Activated naive CD4-positive, alpha-beta T cell treated with anti-CD3 and anti-CD28 coated beads, Interleukin-2, amount 50 U/mL, for 16 hours (primary cell): Measurements from ENCODE around the gene DALRD3.

Experiments used
- DNase-seq: peaks from one replicate; pipeline ENCODE4 v3.0.0-alpha.2; 2020

DALRD3 gene

GRCh38 chr3:49005303-49005680 lies 13.1 kb downstream of the DALRD3 start:
- DNase-seq, result no peak

- DNase-seq, result no peak
These were observed 13.8 kb downstream of the DALRD3 start for GRCh38 chr3:49004352-49005302.

- DNase-seq, result no peak
These were observed 17.2 kb downstream of the DALRD3 start for GRCh38 chr3:49001155-49001554.

GRCh38 chr3:48999085-48999858 lies 19.1 kb downstream of the DALRD3 start:
- DNase-seq, result no peak

GRCh38 chr3:48997714-48998637 lies 20.4 kb downstream of the DALRD3 start:
- DNase-seq, result no peak

GRCh38 chr3:48997102-48997635 lies 21.2 kb downstream of the DALRD3 start:
- no peak for DNase-seq

- DNase-seq, result no peak
These were observed 21.7 kb downstream of the DALRD3 start for GRCh38 chr3:48996640-48997039.

GRCh38 chr3:48993834-48994233 lies 24.5 kb downstream of the DALRD3 start:
- DNase-seq, result no peak

GRCh38 chr3:48991851-48992545 lies 26.4 kb downstream of the DALRD3 start:
- no peak for DNase-seq

- no peak for DNase-seq
These were observed 27.5 kb downstream of the DALRD3 start for GRCh38 chr3:48990636-48991469.

- DNase-seq, result peak; percentile 84
These were observed 28.4 kb downstream of the DALRD3 start, which contains the start of gene P4HTM for GRCh38 chr3:48989796-48990635. TSS of gene P4HTM (plus strand) at chr3:48990241. CDS start at chr3:48990257, 16 bp downstream.

GRCh38 chr3:48989126-48989795 lies 29.1 kb downstream of the DALRD3 start:
- DNase-seq, result no peak

GRCh38 chr3:48985831-48986376 lies 32.5 kb downstream of the DALRD3 start:
- no peak for DNase-seq

GRCh38 chr3:48984663-48985062 lies 33.7 kb downstream of the DALRD3 start:
- DNase-seq, result no peak

GRCh38 chr3:48983096-48983495 lies 35.3 kb downstream of the DALRD3 start:
- DNase-seq, result no peak

- DNase-seq, result no peak
These were observed 35.7 kb downstream of the DALRD3 start for GRCh38 chr3:48982686-48983085.

GRCh38 chr3:48982016-48982415 lies 36.4 kb downstream of the DALRD3 start:
- no peak for DNase-seq

GRCh38 chr3:48980295-48980694 lies 38.1 kb downstream of the DALRD3 start:
- no peak for DNase-seq

GRCh38 chr3:48979451-48979850 lies 38.9 kb downstream of the DALRD3 start:
- no peak for DNase-seq
